ENCODE data around the gene RPUSD4.

The RPUSD4 gene

DNA sequence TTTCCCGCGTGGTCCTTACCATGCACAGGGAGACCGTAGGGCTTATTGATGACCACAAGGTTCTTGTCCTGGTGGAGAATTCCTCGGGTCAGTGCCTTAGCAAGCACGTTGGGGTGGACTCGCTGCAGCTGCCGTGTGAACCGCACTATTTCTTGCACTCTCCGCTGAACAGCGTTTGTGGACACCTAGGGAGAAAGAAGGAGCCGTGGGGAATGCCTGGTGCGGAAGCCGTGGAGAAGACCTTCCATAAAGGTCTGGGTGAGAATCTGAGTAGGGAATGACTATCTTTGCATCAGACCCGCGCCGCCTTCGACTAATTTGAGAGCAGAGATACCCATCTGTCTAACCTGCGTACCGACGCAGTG lies 597 bp downstream of the RPUSD4 start:
- peak overlapping the region; percentile 87 for H3K9ac ChIP-seq (ENCODE audit: low read length)
- peaks cover 15% of the 10 kb centered on the region; the same call in 1 of the 2 replicates for H3K4me1 ChIP-seq (ENCODE audit: control insufficient read depth, insufficient read depth, low read length)
- no peaks in the 10 kb centered on the region for H3K27me3 ChIP-seq (ENCODE audit: control insufficient read depth, insufficient read depth, low read length)
- peaks cover 36% of the 10 kb centered on the region for H3K36me3 ChIP-seq (ENCODE audit: control insufficient read depth, insufficient read depth, low read length)
- peak overlapping the region; percentile 73; the same call in 1 of the 2 replicates for H3K27ac ChIP-seq (ENCODE audit: low read depth, low read length)
- peak overlapping the region; percentile 97 for H3K4me3 ChIP-seq (ENCODE audit: low read depth, low read length)
- H3K9me3 ChIP-seq (ENCODE audit: control insufficient read depth, insufficient read depth, low read depth, low read length) = no peaks in the 10 kb centered on the region

DNA sequence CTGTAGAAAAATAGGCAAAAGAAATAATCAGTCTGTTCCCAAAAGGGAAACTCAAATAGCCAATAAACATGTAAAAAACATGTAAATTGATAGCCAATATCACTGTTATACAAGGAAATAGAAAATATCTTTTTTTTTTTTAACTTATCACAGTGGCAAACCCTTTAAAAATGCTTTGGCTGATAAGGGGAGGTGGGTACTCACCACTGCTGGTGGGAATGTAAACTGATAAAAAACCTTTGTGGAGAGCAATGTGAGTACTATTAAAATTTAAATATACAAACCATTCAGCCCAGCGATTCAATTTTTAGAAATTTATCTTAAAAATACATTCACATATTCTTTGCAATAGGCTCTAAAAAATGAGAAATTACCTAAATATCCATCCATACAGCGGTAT lies 3.6 kb downstream of the RPUSD4 start:
- H3K27ac ChIP-seq (ENCODE audit: low read depth, low read length) = no peak overlapping the region
- no peaks in the 10 kb centered on the region for H3K27me3 ChIP-seq (ENCODE audit: control insufficient read depth, insufficient read depth, low read length)
- peaks cover 13% of the 10 kb centered on the region; the same call in 1 of the 2 replicates for H3K4me1 ChIP-seq (ENCODE audit: control insufficient read depth, insufficient read depth, low read length)
- no peak overlapping the region for H3K9ac ChIP-seq (ENCODE audit: low read length)
- H3K4me3 ChIP-seq (ENCODE audit: low read depth, low read length) = no peak overlapping the region
- H3K36me3 ChIP-seq (ENCODE audit: control insufficient read depth, insufficient read depth, low read length) = peaks cover 65% of the 10 kb centered on the region
- no peaks in the 10 kb centered on the region for H3K9me3 ChIP-seq (ENCODE audit: control insufficient read depth, insufficient read depth, low read depth, low read length)

DNA sequence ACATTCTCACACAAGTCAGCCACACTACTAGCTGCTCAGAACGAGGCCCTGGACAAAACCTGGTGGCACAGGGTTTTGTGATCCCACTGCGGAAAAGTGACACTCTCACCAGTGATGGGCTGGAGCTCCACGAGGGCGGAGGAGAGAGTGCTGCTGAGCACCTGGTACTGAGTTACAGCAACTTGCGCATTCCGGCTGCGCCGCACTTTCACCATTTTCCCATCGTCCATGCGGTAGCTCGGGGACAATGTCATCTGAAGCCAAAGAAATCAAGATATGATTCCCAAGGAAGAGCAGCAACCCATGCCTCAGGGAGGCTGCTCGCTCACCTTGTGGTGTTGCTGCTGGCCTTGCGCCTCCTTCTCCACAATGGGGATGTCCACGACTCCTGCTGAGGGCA lies 6.1 kb downstream of the RPUSD4 start:
- Histone ChIP-seq H3K27ac (ENCODE audit: low read depth, low read length) (no peak overlapping the region), H3K9ac (ENCODE audit: low read length) (no peak overlapping the region), H3K36me3 (ENCODE audit: control insufficient read depth, insufficient read depth, low read length) (peaks cover 90% of the 10 kb centered on the region), H3K4me3 (ENCODE audit: low read depth, low read length) (no peak overlapping the region), H3K4me1 (ENCODE audit: control insufficient read depth, insufficient read depth, low read length) (peaks cover 2% of the 10 kb centered on the region; the same call in 1 of the 2 replicates), H3K27me3 (ENCODE audit: control insufficient read depth, insufficient read depth, low read length) (no peaks in the 10 kb centered on the region), H3K9me3 (ENCODE audit: control insufficient read depth, insufficient read depth, low read depth, low read length) (no peaks in the 10 kb centered on the region)

DNA sequence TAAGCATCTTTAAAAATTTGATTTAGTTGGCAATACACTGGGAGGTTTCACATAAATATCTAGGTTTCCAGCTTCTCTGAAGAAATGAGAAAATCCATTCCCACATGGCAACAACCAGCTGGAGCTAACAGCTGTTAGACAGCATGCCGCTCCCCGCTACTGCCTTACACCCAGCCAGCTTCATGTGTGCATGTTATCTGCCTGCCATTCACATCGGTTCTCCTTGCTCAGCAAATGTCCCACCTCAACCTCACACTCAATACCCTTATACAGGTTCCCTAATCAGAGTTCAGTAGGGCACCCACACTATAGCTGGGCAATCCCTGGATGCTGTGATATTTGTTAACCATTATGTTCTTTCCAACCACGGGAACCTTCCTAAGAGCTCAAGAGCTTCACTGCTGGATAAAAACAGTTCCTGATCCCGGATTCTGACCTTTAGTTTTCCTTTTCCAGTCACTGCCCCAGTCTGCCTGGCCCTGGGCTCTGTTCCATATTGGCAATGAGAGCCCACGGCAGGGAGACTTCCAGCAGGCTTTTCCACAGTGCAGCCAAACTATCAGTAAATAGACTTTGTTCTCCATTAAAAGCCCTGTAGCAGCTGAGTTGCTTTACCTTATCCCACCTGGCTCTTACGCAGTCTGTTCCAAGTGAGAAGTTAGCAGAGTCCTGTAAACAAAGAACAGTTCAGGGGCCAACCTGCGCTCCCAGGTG lies 8.6 kb downstream of the RPUSD4 start:
- H3K9ac ChIP-seq (ENCODE audit: low read length) = no peak overlapping the region
- H3K36me3 ChIP-seq (ENCODE audit: control insufficient read depth, insufficient read depth, low read length) = peaks cover 91% of the 10 kb centered on the region
- H3K27me3 ChIP-seq (ENCODE audit: control insufficient read depth, insufficient read depth, low read length) = no peaks in the 10 kb centered on the region
- no peaks in the 10 kb centered on the region for H3K4me1 ChIP-seq (ENCODE audit: control insufficient read depth, insufficient read depth, low read length)
- no peak overlapping the region for H3K4me3 ChIP-seq (ENCODE audit: low read depth, low read length)
- H3K9me3 ChIP-seq (ENCODE audit: control insufficient read depth, insufficient read depth, low read depth, low read length) = peaks cover 2% of the 10 kb centered on the region; the same call in 1 of the 2 replicates
- no peak overlapping the region for H3K27ac ChIP-seq (ENCODE audit: low read depth, low read length)

DNA sequence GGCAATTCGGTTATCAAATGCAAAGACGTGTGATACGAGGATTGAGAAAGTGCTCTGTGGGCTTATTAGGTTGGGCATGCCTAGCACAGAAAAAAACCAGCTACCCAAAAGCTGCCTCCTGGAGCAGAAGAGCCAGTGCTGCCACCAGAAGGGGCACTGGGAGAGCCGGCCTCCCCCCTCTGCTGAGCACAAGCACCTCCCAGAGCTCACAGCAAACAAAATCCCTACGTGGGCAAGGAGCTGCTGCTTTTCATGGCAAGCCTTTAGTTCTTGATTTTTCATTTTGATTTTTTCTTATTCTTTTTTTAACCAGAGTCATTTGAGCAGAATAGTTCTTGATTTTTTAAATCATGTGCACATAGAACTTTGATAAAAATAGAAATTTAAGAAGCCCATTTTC lies 12.8 kb downstream of the RPUSD4 start:
- no peak overlapping the region for H3K27ac ChIP-seq (ENCODE audit: low read depth, low read length)
- peaks cover 9% of the 10 kb centered on the region; the same call in 1 of the 2 replicates for H3K9me3 ChIP-seq (ENCODE audit: control insufficient read depth, insufficient read depth, low read depth, low read length)
- H3K27me3 ChIP-seq (ENCODE audit: control insufficient read depth, insufficient read depth, low read length) = no peaks in the 10 kb centered on the region
- H3K4me1 ChIP-seq (ENCODE audit: control insufficient read depth, insufficient read depth, low read length) = no peaks in the 10 kb centered on the region
- H3K36me3 ChIP-seq (ENCODE audit: control insufficient read depth, insufficient read depth, low read length) = peaks cover 76% of the 10 kb centered on the region
- no peak overlapping the region for H3K4me3 ChIP-seq (ENCODE audit: low read depth, low read length)
- no peak overlapping the region for H3K9ac ChIP-seq (ENCODE audit: low read length)

DNA sequence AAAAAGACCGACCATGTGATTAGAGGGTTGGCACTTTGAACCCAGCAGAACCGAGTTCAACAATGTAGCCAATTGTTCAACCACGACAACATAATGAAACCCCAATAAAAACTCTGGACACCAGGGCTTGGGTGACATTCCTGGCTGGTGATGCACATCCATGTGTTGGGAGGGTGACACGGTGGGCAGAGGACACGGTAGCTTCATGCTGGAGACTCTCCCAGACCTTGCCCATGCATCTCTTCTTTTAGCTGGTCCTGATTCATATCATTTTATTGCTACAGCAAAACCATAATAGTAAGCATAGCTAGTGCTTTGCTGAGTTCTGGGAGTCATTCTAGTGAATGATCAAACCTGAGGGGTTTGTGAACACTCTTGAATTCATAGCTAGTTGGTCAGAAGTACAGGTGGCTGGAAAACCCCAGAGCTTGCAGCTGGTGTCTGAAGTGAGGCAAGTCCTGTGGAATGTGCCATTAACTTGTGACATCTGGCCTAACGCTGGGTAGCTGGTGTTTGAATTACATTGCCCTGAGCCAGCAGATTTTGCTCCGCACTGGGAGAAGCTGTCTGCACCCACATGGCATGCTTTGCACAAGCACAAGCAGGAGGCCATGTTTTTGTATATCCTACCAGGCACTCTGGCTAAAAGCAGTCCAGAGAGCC lies 14.0 kb downstream of the RPUSD4 start:
- H3K4me1 ChIP-seq (ENCODE audit: control insufficient read depth, insufficient read depth, low read length) = no peaks in the 10 kb centered on the region
- no peak overlapping the region for H3K27ac ChIP-seq (ENCODE audit: low read depth, low read length)
- no peak overlapping the region for H3K4me3 ChIP-seq (ENCODE audit: low read depth, low read length)
- no peaks in the 10 kb centered on the region for H3K27me3 ChIP-seq (ENCODE audit: control insufficient read depth, insufficient read depth, low read length)
- no peak overlapping the region for H3K9ac ChIP-seq (ENCODE audit: low read length)
- H3K9me3 ChIP-seq (ENCODE audit: control insufficient read depth, insufficient read depth, low read depth, low read length) = peaks cover 9% of the 10 kb centered on the region; the same call in 1 of the 2 replicates
- H3K36me3 ChIP-seq (ENCODE audit: control insufficient read depth, insufficient read depth, low read length) = peaks cover 76% of the 10 kb centered on the region

DNA sequence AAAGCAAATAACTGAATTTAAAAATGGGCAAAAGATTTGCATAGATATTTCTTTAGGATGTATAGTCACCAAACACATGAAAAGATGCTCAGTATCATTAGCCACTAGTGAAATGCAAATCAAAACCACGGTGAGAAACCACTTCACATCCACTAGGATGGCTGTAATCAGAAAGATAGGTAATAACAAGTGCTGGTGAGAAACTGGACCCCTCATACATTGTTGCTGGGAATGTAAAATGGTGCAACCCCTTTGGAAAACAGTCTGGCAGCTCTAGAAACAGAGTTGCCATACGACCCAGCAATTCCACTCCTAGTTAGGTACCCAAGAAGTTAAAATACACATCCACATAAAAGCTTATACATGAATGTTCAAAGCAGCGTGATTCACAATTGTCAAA lies 16.3 kb downstream of the RPUSD4 start:
- H3K4me3 ChIP-seq (ENCODE audit: low read depth, low read length) = no peak overlapping the region
- no peaks in the 10 kb centered on the region for H3K4me1 ChIP-seq (ENCODE audit: control insufficient read depth, insufficient read depth, low read length)
- H3K27me3 ChIP-seq (ENCODE audit: control insufficient read depth, insufficient read depth, low read length) = no peaks in the 10 kb centered on the region
- no peak overlapping the region for H3K27ac ChIP-seq (ENCODE audit: low read depth, low read length)
- no peak overlapping the region for H3K9ac ChIP-seq (ENCODE audit: low read length)
- H3K9me3 ChIP-seq (ENCODE audit: control insufficient read depth, insufficient read depth, low read depth, low read length) = peaks cover 9% of the 10 kb centered on the region; the same call in 1 of the 2 replicates
- H3K36me3 ChIP-seq (ENCODE audit: control insufficient read depth, insufficient read depth, low read length) = peaks cover 68% of the 10 kb centered on the region

DNA sequence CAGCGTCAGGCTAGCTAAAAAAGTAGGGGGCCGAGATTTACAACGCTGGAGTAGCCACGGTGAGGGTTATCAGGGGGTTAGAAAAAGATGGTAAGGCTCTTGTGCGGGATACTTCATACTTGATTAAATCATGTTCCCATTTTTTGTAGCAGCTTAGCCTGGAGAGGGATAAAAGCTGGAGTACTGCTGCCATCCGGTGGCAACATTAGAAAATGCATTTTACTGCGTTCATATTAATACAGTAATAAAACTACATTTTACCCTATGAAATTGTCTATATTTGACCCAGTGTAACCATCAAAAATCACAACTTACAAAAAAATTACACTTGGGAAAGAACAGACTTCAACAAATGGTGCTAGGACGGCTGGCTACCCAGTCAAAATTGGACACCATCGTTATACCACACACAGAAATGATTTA lies 17.3 kb downstream of the RPUSD4 start:
- H3K27ac ChIP-seq (ENCODE audit: low read depth, low read length) = no peak overlapping the region
- peaks cover 64% of the 10 kb centered on the region for H3K36me3 ChIP-seq (ENCODE audit: control insufficient read depth, insufficient read depth, low read length)
- no peaks in the 10 kb centered on the region for H3K4me1 ChIP-seq (ENCODE audit: control insufficient read depth, insufficient read depth, low read length)
- no peak overlapping the region for H3K9ac ChIP-seq (ENCODE audit: low read length)
- H3K4me3 ChIP-seq (ENCODE audit: low read depth, low read length) = no peak overlapping the region
- H3K9me3 ChIP-seq (ENCODE audit: control insufficient read depth, insufficient read depth, low read depth, low read length) = peaks cover 9% of the 10 kb centered on the region; the same call in 1 of the 2 replicates
- no peaks in the 10 kb centered on the region for H3K27me3 ChIP-seq (ENCODE audit: control insufficient read depth, insufficient read depth, low read length)

DNA sequence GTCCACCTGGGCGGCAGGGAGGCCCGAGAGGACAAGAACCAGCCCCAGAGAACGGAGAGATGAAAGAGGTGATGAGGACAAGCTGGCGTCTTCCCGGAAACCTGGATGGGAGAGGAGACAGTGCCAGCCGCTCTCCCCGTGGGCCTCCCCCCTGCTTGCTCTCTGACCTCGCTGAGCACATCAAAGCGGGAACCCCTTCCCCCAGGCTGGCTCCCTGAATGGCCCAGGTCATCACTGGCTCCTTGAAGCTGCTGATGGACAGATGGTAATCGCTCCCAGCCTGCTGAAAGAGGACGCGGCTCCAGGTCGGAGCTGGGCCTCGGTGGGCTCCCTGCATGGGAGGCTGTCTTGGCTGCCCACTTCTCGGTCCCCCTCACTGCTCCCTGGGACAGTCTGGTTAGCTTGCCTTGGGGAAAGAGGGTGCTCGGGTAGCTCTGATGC lies 18.4 kb downstream of the RPUSD4 start:
- Histone ChIP-seq H3K9ac (ENCODE audit: low read length) (no peak overlapping the region), H3K4me3 (ENCODE audit: low read depth, low read length) (no peak overlapping the region), H3K4me1 (ENCODE audit: control insufficient read depth, insufficient read depth, low read length) (no peaks in the 10 kb centered on the region), H3K27ac (ENCODE audit: low read depth, low read length) (no peak overlapping the region), H3K27me3 (ENCODE audit: control insufficient read depth, insufficient read depth, low read length) (no peaks in the 10 kb centered on the region), H3K36me3 (ENCODE audit: control insufficient read depth, insufficient read depth, low read length) (peaks cover 60% of the 10 kb centered on the region), H3K9me3 (ENCODE audit: control insufficient read depth, insufficient read depth, low read depth, low read length) (peaks cover 9% of the 10 kb centered on the region; the same call in 1 of the 2 replicates)

DNA sequence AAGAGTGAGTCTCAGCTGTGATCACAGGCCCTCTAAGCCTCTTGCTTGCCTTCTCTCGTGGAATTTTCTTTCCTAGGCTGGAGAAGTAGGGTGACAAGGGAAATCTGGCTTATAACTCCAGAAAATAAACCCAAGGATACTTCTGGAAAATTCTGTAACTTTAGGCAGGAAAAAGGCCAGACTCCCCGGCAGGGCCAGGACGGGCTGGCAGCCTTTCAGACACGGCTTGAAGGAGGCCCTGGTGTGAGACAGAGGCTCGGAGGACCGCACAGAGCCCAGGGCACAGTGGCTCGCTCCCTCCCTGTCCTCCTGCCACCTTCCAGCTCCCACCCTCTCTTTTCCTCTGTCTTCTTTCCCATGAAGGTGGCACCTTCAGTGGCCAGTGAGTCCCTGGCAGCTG lies 19.1 kb downstream of the RPUSD4 start:
- H3K36me3 ChIP-seq (ENCODE audit: control insufficient read depth, insufficient read depth, low read length) = peaks cover 55% of the 10 kb centered on the region
- no peaks in the 10 kb centered on the region for H3K4me1 ChIP-seq (ENCODE audit: control insufficient read depth, insufficient read depth, low read length)
- H3K4me3 ChIP-seq (ENCODE audit: low read depth, low read length) = no peak overlapping the region
- no peak overlapping the region for H3K9ac ChIP-seq (ENCODE audit: low read length)
- H3K27me3 ChIP-seq (ENCODE audit: control insufficient read depth, insufficient read depth, low read length) = no peaks in the 10 kb centered on the region
- H3K27ac ChIP-seq (ENCODE audit: low read depth, low read length) = no peak overlapping the region
- H3K9me3 ChIP-seq (ENCODE audit: control insufficient read depth, insufficient read depth, low read depth, low read length) = peaks cover 4% of the 10 kb centered on the region; the same call in 1 of the 2 replicates

DNA sequence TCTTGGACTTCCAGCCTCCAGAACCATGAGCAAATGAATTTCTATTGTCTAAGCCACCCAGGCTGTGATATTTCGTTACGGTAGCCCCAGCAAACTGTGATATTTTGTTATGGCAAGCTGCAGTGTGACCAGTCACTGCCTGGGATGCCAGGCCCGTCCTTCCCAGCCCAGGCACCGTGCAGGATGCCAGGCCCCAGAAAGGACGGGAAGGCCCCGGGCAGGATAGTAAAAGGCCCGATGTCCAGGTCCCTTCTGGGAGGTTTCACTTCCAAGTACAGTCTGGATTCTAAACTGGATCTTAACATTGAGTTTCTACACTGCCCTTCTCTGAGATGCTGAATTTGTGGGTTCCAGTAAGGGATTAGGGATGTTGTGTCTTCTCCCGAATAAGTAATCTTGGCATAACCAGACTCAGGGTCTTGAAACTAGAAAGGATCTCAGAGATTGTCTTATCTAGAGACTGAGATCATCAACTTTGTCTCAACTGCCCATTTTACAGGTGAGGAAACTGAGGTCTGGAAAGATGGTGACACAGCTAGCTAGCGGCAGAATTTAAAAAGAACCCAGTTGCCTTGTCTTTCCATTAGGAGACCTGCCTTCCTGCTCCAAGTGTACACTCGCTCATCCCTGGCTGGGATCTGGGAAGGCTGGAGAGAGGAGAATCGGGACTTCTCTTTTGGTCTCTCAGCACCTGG lies 19.9 kb downstream of the RPUSD4 start:
- Histone ChIP-seq H3K9me3 (ENCODE audit: control insufficient read depth, insufficient read depth, low read depth, low read length) (no peaks in the 10 kb centered on the region), H3K4me1 (ENCODE audit: control insufficient read depth, insufficient read depth, low read length) (no peaks in the 10 kb centered on the region), H3K27ac (ENCODE audit: low read depth, low read length) (no peak overlapping the region), H3K27me3 (ENCODE audit: control insufficient read depth, insufficient read depth, low read length) (no peaks in the 10 kb centered on the region), H3K36me3 (ENCODE audit: control insufficient read depth, insufficient read depth, low read length) (peaks cover 46% of the 10 kb centered on the region), H3K4me3 (ENCODE audit: low read depth, low read length) (no peak overlapping the region), H3K9ac (ENCODE audit: low read length) (no peak overlapping the region)
